Aorta (tissue), 5 donors: ENCODE results near the gene TMCO6. TPM values are rescaled to one million over a fixed set of nuclear protein-coding genes. Genes with fewer than 3 reads are reported as not detected.
"Not testable (repeated sequence)": the region's sequence is repeated elsewhere in the genome, so short reads cannot be mapped to it uniquely, and the experiment has no call there.

Experiments
- ATAC-seq: fragments of 200-7000 bp; cut with Tn5 transposase; one replicate; pipeline ENCODE4 v1.9.1; 2022; ENCODE audit warnings: moderate library complexity; ENCODE audit not compliant: low FRiP score
- DNase-seq, 2 donors: peaks; one replicate each; pipeline ENCODE4 v3.0.0-alpha.2; 2020
- H3K27ac ChIP-seq, 2 donors: one replicate each; pipeline ENCODE4 v1.5.1; 2013; ENCODE audit warnings: low read length in 2 of 2, mild to moderate bottlenecking in 2 of 2, moderate library complexity in 2 of 2, control low read depth in 1 of 2, inconsistent platforms in 1 of 2, low read depth in 1 of 2
- H3K27me3 ChIP-seq, 2 donors: one replicate each; pipeline ENCODE4 v1.6.1; 2013; ENCODE audit warnings: control low read depth in 1 of 2, low read length in 1 of 2, mild to moderate bottlenecking in 1 of 2, moderate library complexity in 1 of 2; ENCODE audit not compliant: insufficient read depth in 2 of 2, control insufficient read depth in 1 of 2
- H3K36me3 ChIP-seq, 2 donors: one replicate each; pipeline ENCODE4 v1.6.1; 2013; ENCODE audit warnings: control low read depth in 1 of 2, low read length in 1 of 2, mild to moderate bottlenecking in 1 of 2; ENCODE audit not compliant: insufficient read depth in 2 of 2, control insufficient read depth in 1 of 2
- H3K4me1 ChIP-seq, 2 donors: one replicate each; pipeline ENCODE4 v1.6.1; 2013; ENCODE audit warnings: low read length in 2 of 2, control low read depth in 1 of 2, mild to moderate bottlenecking in 1 of 2, moderate library complexity in 1 of 2; ENCODE audit not compliant: insufficient read depth in 2 of 2, control insufficient read depth in 1 of 2
- H3K4me3 ChIP-seq, 2 donors: one replicate each; pipeline ENCODE4 v1.5.1; 2013; ENCODE audit warnings: low read length in 2 of 2, control low read depth in 1 of 2, mild to moderate bottlenecking in 1 of 2
- H3K9me3 ChIP-seq: one replicate; pipeline ENCODE4 v1.6.1; 2013; ENCODE audit warnings: mild to moderate bottlenecking, low read length; ENCODE audit not compliant: control insufficient read depth
- WGBS, 2 donors: extraction: QIAGEN DNeasy Blood & Tissue Kit; methylation state at CpG; one replicate each; pipeline ENCODE4 v1.1.7; 2013; 5-methylcytosine and 5-hydroxymethylcytosine counted together
- intact Hi-C, 2 donors: fragments of 100-400 bp; cut with DNase I; formaldehyde crosslinking; loops; one replicate each; pipeline versions ENCODE4 v1.14.2 to v1.15.0; 2022
- long read RNA-seq, 2 donors: library from polyadenylated mRNA; unstranded; transcript quantifications; one replicate each; pipeline ENCODE4 v2.0.0, GENCODE V29; 2020 to 2021
- polyA plus RNA-seq, 2 donors: library from polyadenylated mRNA; stranded (reverse); fragments of 200-250 nt; gene quantifications; one replicate each; pipeline ENCODE4 v1.2.3, GENCODE V29; 2013
- total RNA-seq, 2 donors: library from RNA; stranded (reverse); fragmentation: NEBNext Ultra II Directional; extraction: Animal tissue kit (Norgen Biotek cat#: 25700); gene quantifications; one replicate each; pipeline ENCODE4 v1.2.1, GENCODE V29; 2021
- donor health status: healthy with polysubstance abuse.
- donor health status: Bipolar disorder and iron deficiency.
- donor health status: DM: no; HTN: no; CAD: no.
- donor health status: DM: no; HTN: no; CAD: no.
- donor health status: DM: yes; HTN: yes; CAD: no.

Gene TMCO6
- total RNA-seq (10 to 100 TPM in 1 of 2 donors, 1 to 10 TPM in 1; 8.6 to 11.9 TPM), polyA plus RNA-seq (1 to 10 TPM; 2.9 to 9.4 TPM)
- long read RNA-seq, donor 1, transcript TMCO6-203 (12 exons, 1,887 nt): major isoform, 6 of 14 reads
- long read RNA-seq, donor 1, partial matches to known transcripts: 1 of 14 reads
- long read RNA-seq, donor 1, other reads (novel, unspliced or antisense): 7 of 14 reads
- long read RNA-seq, donor 2, partial matches to known transcripts: 0 of 7 reads
- long read RNA-seq, donor 2, other reads (novel, unspliced or antisense): 4 of 7 reads

GRCh38 chr5:140639148-140639981 lies at the start of gene TMCO6:
TSS of gene TMCO6 (plus strand) at chr5:140639451. CDS start at chr5:140639528, 77 bp downstream.
- intact Hi-C loops: loop anchor here in 1 of 2 donors (5.0 kb wide), 3 partner anchors 77 to 237 kb away; partner anchors contain the start of genes ANKHD1, APBB3, EIF4EBP3 and SLC35A4
- Histone ChIP-seq H3K27ac (peak within 1 kb of the TSS in 1 of 2 donors; percentile 18), H3K9me3 (no peaks in the 10 kb centered on the region), H3K36me3 (peaks cover 0 to 4% of the 10 kb centered on the region in 2 donors), H3K27me3 (no peaks in the 10 kb centered on the region), H3K4me3 (peak within 1 kb of the TSS; percentile 27 to 58), H3K4me1 (no peaks in the 10 kb centered on the region)
- WGBS, 2 donors: 0 to 1% methylated on average over 63 of the region's 63 CpGs
- DNase-seq (peak; percentile 99), ATAC-seq (peak; percentile 100)

DNA sequence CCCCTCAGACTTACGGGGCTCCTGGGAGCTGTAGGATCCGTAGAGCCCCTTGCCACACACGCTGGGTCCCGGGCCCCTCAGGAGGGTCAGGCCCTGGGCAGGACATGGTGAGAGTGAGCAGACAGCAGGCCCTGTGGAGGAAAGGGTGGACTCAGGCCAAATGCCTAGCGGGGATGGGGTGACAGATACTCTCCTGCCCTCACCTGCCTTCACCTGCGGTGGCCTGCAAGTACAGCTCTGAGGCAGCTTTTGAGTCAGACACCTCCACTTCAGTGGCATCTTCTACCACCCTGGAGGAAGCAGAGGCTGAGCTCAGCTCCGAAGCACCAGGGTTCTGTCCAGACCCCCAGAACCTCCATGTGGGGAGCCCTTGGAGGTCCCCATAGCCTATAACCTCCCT lies 48.4 kb upstream of the TMCO6 start:
- Histone ChIP-seq H3K4me3 (no peak overlapping the region), H3K4me1 (no peaks in the 10 kb centered on the region), H3K27me3 (no peaks in the 10 kb centered on the region), H3K27ac (no peak overlapping the region), H3K36me3 (no peaks in the 10 kb centered on the region), H3K9me3 (no peaks in the 10 kb centered on the region)
- no peak for DNase-seq
- WGBS, 2 donors: 87 to 89% methylated on average over 7 of the region's 7 CpGs
- intact Hi-C loops: no loop called here
- no peak for ATAC-seq

- intact Hi-C loops: no loop called here
- Histone ChIP-seq H3K27ac (no peak overlapping the region), H3K4me3 (no peak overlapping the region), H3K27me3 (no peaks in the 10 kb centered on the region), H3K9me3 (no peaks in the 10 kb centered on the region), H3K4me1 (no peaks in the 10 kb centered on the region), H3K36me3 (no peaks in the 10 kb centered on the region)
- WGBS, 2 donors: 80% methylated on average over 5 of the region's 5 CpGs
- no peak for ATAC-seq
- DNase-seq: no peak
Measured at GRCh38 chr5:140591747-140592372, 47.4 kb upstream of the TMCO6 start.

- H3K9me3 ChIP-seq, H3K4me1 ChIP-seq, DNase-seq, H3K27ac ChIP-seq, ATAC-seq, H3K36me3 ChIP-seq, H3K4me3 ChIP-seq, intact Hi-C loops, H3K27me3 ChIP-seq: not testable (repeated sequence)
- WGBS, 2 donors: 45 to 52% methylated on average over 10 to 13 of the region's 14 CpGs
Measured at GRCh38 chr5:140593070-140593469, 46.2 kb upstream of the TMCO6 start.

- Histone ChIP-seq H3K4me3 (no peak overlapping the region), H3K4me1 (no peaks in the 10 kb centered on the region), H3K27me3 (no peaks in the 10 kb centered on the region), H3K36me3 (no peaks in the 10 kb centered on the region), H3K27ac (no peak overlapping the region), H3K9me3 (no peaks in the 10 kb centered on the region)
- ATAC-seq: no peak
- peak; percentile 56 to 77 for DNase-seq
- 75 to 76% methylated on average over 6 of the region's 6 CpGs for WGBS, 2 donors
- intact Hi-C loops: no loop called here
Measured at GRCh38 chr5:140594169-140594568, 45.1 kb upstream of the TMCO6 start.

- H3K27me3 ChIP-seq: no peaks in the 10 kb centered on the region
- H3K27ac ChIP-seq: no peak overlapping the region
- 74 to 78% methylated on average over 5 of the region's 5 CpGs for WGBS, 2 donors
- no peaks in the 10 kb centered on the region for H3K36me3 ChIP-seq
- no peaks in the 10 kb centered on the region for H3K9me3 ChIP-seq
- no peak overlapping the region for H3K4me3 ChIP-seq
- ATAC-seq: no peak
- peak in 1 of 2 donors; percentile 60 for DNase-seq
- H3K4me1 ChIP-seq: no peaks in the 10 kb centered on the region
- intact Hi-C loops: no loop called here
Measured at GRCh38 chr5:140595538-140596300, 43.5 kb upstream of the TMCO6 start.

GRCh38 chr5:140596321-140596741 lies 42.9 kb upstream of the TMCO6 start:
- H3K9me3 ChIP-seq: no peaks in the 10 kb centered on the region
- intact Hi-C loops: no loop called here
- no peak for ATAC-seq
- no peak overlapping the region for H3K27ac ChIP-seq
- no peaks in the 10 kb centered on the region for H3K27me3 ChIP-seq
- no peaks in the 10 kb centered on the region for H3K36me3 ChIP-seq
- 0 to 6% methylated on average over 1 of the region's 1 CpG for WGBS, 2 donors
- no peak overlapping the region for H3K4me3 ChIP-seq
- H3K4me1 ChIP-seq: no peaks in the 10 kb centered on the region
- DNase-seq: no peak

DNA sequence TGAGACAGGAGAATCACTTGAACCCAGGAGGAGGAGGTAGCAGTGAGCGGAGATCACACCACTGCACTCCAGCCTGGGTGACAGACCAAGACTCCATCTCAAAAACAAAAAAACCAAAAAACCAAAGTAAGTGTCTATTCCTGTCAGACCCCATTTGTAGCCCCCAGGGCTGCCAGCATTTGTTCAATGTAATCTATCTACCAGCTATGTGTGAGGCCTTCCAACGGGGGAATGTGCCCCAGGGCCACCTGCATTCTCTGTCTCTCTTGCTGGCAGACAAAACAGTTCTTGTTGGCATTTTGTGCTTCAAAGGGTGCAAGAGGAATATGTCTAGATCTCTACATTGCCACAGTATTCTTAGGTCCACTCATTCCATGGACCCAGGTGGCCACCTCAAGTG lies 40.4 kb upstream of the TMCO6 start:
- Histone ChIP-seq H3K27ac (no peak overlapping the region), H3K4me1 (no peaks in the 10 kb centered on the region), H3K36me3 (no peaks in the 10 kb centered on the region), H3K9me3 (no peaks in the 10 kb centered on the region), H3K27me3 (no peaks in the 10 kb centered on the region), H3K4me3 (no peak overlapping the region)
- 75 to 76% methylated on average over 2 of the region's 2 CpGs for WGBS, 2 donors
- DNase-seq (no peak), ATAC-seq (no peak)
- intact Hi-C loops: no loop called here
